Adipocyte (in vitro differentiated cells): ENCODE measurements around the gene RAP1GAP2.

ENCODE experiments used
- DNase-seq: peaks from one replicate; pipeline ENCODE4 v3.0.0-alpha.2; 2015; ENCODE audit warnings: low read depth
- H3K27me3 ChIP-seq: replicated peaks from 2 replicates; pipeline ENCODE4 v1.7.0; 2013; ENCODE audit warnings: mild to moderate bottlenecking, low read length, moderate library complexity; ENCODE audit not compliant: control insufficient read depth, insufficient read depth
- H3K36me3 ChIP-seq: 2 replicates; pipeline ENCODE4 v1.7.0; 2013; ENCODE audit warnings: low read length, mild to moderate bottlenecking, moderate library complexity; ENCODE audit not compliant: control insufficient read depth, insufficient read depth, severe bottlenecking
- H3K4me1 ChIP-seq: 2 replicates; pipeline ENCODE4 v1.7.0; 2013; ENCODE audit warnings: mild to moderate bottlenecking, low read length, moderate library complexity; ENCODE audit not compliant: control insufficient read depth, insufficient read depth
- H3K4me3 ChIP-seq: 2 replicates; pipeline ENCODE4 v1.7.0; 2013; ENCODE audit warnings: mild to moderate bottlenecking, low read length, moderate library complexity
- H3K9ac ChIP-seq: 2 replicates; pipeline ENCODE4 v1.7.0; 2013; ENCODE audit warnings: mild to moderate bottlenecking, low read length, moderate library complexity
- H3K9me3 ChIP-seq: 2 replicates; pipeline ENCODE4 v1.7.0; 2013; ENCODE audit warnings: mild to moderate bottlenecking, low read length, moderate library complexity; ENCODE audit not compliant: control insufficient read depth

RAP1GAP2 gene

DNA sequence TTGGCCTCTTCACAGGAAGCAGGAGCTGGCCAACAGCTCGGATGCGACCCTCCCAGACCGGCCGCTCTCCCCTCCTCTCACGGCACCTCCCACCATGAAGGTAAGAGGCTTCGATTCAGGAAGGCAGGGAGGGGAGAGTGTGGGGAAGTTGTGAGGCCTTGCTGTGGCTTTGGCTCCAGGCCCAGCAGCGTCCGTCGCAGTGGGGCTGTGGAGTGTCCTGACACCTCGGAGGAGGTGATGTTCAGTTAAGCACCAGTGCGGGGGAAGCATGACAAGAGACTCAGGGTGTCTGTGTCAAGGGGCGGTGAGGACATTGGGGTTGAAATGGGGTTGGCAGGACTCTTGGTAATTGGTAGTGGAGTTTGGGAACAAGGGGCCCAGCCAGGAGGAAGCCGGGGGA lies 109.0 kb downstream of the RAP1GAP2 start:
- no peaks in the 10 kb centered on the region for H3K36me3 ChIP-seq
- no peak overlapping the region for H3K4me3 ChIP-seq
- H3K27me3 ChIP-seq: peaks cover 28% of the 10 kb centered on the region
- no peaks in the 10 kb centered on the region for H3K9me3 ChIP-seq
- no peaks in the 10 kb centered on the region for H3K4me1 ChIP-seq
- no peak overlapping the region for H3K9ac ChIP-seq
- no peak for DNase-seq

DNA sequence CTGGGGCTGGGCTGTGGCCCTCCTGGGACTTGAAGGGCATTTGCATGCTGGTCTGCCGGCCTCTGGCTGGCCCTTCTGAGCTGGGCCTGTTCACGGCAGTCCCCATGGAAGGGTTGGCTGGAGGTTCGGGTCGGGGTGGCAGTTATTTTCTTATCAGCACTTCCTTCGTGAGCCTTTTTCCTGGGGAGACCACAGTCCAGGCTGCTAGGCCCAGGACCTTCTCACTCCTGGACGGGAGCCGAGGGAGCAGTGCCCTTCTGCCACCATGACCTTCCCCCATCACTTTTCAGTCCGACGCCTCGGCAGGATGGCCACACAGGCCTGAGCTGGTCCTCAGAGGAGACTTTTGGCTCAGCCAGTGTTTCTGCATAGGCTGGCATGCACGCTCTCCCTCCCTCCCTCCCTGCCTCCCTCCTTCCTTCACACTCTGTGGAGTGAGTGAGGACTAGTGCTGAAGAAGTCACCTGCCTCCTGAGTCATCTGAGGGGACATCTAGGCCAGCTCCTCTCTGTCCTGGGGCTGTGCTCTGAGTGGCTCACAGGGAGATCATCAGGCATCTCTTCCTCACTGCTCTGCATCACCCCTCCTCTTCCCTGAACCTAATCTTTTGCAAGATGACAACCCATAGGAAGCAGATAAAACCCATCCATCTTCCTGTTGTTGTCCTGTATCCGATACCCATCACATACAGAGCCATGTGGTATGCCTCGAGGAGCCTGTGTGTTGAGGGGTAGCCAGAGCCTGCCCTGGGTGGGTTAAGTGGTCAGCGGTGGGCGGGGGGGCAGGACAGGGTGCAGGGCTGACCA lies 109.7 kb downstream of the RAP1GAP2 start:
- Histone ChIP-seq H3K9me3 (no peaks in the 10 kb centered on the region), H3K4me3 (no peak overlapping the region), H3K4me1 (no peaks in the 10 kb centered on the region), H3K27me3 (peaks cover 30% of the 10 kb centered on the region), H3K9ac (no peak overlapping the region), H3K36me3 (no peaks in the 10 kb centered on the region)
- no peak for DNase-seq

DNA sequence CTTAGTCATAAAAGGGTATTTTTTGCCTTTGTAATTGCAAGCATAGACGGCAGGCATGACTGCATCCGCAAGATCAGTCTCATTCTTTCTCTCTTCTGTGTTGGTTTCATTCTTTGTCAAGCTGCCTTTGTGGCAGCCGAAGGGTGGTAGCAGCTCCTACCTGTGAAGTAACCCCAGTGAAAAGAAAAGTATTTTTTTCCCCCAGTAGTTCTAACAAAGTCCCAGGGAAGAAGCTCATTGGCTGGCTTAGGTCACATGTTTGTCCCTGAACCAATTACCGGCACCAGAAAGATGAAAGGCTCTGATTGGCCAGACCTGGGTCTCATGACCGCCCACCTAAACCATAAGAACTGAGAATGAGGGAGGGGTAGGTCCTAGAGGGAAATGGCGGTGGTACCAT lies 110.7 kb downstream of the RAP1GAP2 start:
- Histone ChIP-seq H3K4me3 (no peak overlapping the region), H3K9ac (no peak overlapping the region), H3K9me3 (no peaks in the 10 kb centered on the region), H3K36me3 (no peaks in the 10 kb centered on the region), H3K27me3 (peaks cover 22% of the 10 kb centered on the region), H3K4me1 (no peaks in the 10 kb centered on the region)
- DNase-seq: no peak

DNA sequence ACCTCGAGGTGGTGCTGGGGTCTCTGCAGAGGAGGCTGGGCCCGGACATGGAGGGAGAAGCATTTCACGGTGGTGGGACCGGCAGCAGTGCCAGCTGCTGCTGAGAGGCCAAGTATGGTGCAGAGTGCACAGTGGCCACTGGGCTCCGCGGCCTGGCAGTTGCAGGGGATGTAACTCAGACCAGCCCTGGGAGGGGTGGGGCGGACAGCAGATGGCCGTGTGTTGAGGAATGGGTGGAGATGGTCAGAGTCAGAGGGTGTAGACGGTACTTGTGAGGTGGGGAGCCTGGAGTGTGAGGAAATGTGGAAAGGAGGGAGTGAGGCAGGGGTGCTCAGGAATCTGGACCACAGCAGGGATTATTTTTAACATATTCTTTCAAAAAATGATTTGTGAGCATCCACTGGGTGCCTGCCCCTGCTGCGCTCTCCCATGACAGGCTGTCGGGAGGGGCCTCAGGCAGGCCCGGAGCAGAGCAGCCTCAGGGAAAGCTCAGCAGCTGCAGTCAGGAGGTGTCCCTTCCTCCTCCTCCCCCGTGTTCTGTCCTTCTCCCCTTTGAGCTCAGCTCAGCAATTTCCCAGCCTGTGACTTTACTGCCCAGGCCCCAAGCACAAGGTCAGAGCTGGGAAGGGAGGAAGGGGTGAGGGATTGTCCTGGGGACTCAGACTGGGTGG lies 113.1 kb downstream of the RAP1GAP2 start:
- no peaks in the 10 kb centered on the region for H3K36me3 ChIP-seq
- no peaks in the 10 kb centered on the region for H3K9me3 ChIP-seq
- no peak for DNase-seq
- no peak overlapping the region for H3K4me3 ChIP-seq
- no peak overlapping the region for H3K9ac ChIP-seq
- peaks cover 8% of the 10 kb centered on the region for H3K27me3 ChIP-seq
- no peaks in the 10 kb centered on the region for H3K4me1 ChIP-seq

DNA sequence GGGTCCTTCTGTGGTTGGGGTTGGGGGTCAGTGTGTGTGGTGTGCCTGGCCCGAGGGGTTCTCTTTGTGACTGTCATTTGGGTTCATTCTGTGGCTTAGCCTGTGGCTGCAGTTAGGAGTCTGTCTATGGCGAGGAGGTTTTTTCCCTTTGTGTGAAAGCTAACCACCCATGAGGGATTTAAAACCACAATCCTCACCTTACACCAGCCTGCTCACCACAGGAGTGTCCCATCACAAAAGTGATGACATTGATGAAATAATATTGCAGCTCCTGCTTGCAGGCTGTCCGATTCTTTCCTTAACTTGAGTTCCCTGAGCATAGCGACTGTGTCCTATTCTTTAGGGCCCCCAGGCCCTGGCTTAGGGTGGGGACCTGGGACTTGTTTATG lies 113.6 kb downstream of the RAP1GAP2 start:
- no peak for DNase-seq
- H3K36me3 ChIP-seq: no peaks in the 10 kb centered on the region
- no peaks in the 10 kb centered on the region for H3K4me1 ChIP-seq

DNA sequence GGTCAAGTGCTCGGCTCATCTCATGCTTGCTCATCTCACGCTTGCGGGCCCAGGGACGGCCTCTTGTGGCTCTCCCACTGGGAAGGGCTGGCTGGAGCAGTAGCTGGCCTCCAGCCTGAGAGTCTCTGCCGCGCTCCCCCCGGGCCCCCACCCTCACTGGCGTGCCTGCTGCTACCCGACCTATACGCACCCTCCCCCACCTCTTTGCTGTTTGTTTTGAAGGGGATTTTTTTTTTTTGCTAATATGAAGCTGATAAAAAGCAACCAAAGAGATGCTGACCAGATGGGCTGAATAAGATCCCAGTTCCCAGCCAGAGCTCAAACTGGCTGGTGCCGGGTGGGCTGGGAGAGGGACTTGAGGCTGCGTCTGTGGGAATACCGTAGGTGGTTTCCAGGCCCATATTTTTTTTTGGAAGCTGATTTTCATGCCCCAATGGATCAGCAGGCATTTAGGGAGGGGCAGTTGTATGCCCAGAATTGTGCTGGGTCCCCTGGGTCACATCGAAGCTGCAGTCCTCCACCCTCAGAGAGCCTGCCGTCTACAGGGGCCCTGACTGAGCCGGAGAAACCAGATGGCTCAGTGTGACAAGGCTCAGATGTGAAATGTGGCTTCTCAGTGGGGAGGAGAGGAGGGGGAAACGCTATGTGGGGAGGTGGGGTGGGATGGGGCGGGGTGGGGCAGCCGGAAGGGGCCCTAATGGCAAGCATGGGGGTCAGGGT lies 115.0 kb downstream of the RAP1GAP2 start:
- no peak overlapping the region for H3K4me3 ChIP-seq
- H3K9me3 ChIP-seq: no peaks in the 10 kb centered on the region
- H3K4me1 ChIP-seq: no peaks in the 10 kb centered on the region
- no peaks in the 10 kb centered on the region for H3K36me3 ChIP-seq
- peaks cover 7% of the 10 kb centered on the region for H3K27me3 ChIP-seq
- DNase-seq: no peak
- no peak overlapping the region for H3K9ac ChIP-seq

More for the DNA sequence above, 113.6 kb downstream of the RAP1GAP2 start:
- Histone ChIP-seq H3K4me3 (no peak overlapping the region), H3K9ac (no peak overlapping the region), H3K27me3 (peaks cover 5% of the 10 kb centered on the region), H3K9me3 (no peaks in the 10 kb centered on the region)

DNA sequence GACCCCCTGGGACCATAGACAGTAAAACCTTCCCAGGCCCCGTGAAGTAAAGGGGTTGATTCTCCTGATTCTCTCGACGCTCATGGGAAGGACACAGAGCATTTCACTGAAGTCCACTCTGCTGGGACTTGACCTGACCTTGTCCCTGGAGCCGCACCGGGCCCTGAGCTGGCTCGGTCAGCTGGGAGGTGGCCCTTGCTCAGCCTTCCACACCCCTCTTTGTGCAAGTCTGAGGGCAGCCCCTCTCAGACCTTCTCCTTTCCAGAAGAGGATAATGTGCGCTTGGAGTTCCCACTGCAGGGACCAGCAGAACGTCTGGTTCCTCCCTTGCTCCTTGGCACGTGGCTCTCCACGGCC lies 115.5 kb downstream of the RAP1GAP2 start:
- DNase-seq: no peak
- Histone ChIP-seq H3K27me3 (peaks cover 9% of the 10 kb centered on the region), H3K9me3 (no peaks in the 10 kb centered on the region), H3K4me3 (no peak overlapping the region), H3K4me1 (no peaks in the 10 kb centered on the region), H3K36me3 (no peaks in the 10 kb centered on the region), H3K9ac (no peak overlapping the region)

DNA sequence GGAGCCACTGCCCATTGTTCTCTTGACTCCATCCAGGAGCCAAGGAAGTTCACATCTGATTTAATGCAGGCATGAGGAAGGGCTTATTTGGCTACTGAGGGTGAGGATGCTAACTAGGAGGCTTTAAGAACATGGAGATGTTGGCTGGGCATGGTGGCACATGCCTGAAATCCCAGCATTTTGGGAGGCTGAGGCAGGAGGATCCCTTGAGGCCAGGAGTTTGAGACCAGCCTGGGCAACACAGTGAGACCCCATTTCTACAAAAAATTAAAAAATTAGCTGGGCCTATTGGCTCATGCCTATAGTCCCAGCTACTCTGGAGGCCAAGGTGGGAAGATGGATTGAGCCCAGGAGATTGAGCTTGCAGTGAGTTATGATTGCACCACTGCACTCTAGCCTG lies 116.5 kb downstream of the RAP1GAP2 start:
- Histone ChIP-seq H3K4me1 (no peaks in the 10 kb centered on the region), H3K27me3 (peaks cover 9% of the 10 kb centered on the region), H3K4me3 (no peak overlapping the region), H3K9me3 (no peaks in the 10 kb centered on the region), H3K36me3 (no peaks in the 10 kb centered on the region), H3K9ac (no peak overlapping the region)
- DNase-seq: no peak

DNA sequence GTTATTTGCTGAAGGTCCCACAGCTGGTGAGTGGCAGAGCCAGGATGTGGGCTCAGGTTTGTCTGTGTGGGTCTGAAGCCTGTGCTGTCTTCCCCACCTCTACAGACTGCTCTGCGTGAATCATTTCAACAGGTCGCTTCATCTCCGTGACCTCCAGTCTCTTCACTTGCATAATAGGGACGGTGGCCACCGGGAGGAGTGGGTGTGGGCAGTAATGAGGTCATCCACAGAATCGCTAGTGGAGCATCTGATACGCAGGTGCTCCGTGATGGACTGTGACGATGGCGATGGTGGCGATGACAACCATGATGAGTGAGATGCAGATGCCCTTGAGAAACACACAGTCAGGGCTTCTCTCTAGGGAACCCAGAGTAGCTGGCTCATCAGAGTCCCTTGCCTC lies 120.2 kb downstream of the RAP1GAP2 start:
- no peak overlapping the region for H3K9ac ChIP-seq
- H3K9me3 ChIP-seq: no peaks in the 10 kb centered on the region
- no peak overlapping the region for H3K4me3 ChIP-seq
- H3K36me3 ChIP-seq: no peaks in the 10 kb centered on the region
- peaks cover 8% of the 10 kb centered on the region for H3K27me3 ChIP-seq
- no peaks in the 10 kb centered on the region for H3K4me1 ChIP-seq
- DNase-seq: no peak

DNA sequence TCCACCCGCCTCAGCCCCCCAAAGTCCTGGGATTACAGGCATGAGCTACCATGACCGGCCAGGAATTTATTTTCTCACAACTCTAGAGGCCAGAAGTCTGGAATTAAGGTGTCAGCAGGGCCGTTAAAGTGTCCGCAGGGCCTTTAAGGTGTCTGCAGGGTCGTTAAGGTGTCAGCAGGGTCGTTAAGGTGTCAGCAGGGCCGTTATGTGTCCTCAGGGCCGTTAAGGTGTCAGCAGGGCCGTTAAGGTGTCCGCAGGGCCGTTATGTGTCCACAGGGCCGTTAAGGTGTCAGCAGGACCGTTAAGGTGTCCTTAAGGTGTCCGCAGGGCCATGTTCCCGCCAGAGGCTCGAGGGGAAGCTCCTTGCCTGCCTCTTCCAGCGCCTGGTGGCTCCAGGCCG lies 125.2 kb downstream of the RAP1GAP2 start:
- Histone ChIP-seq H3K4me3 (no peak overlapping the region), H3K36me3 (no peaks in the 10 kb centered on the region), H3K4me1 (peaks cover 11% of the 10 kb centered on the region), H3K9ac (no peak overlapping the region), H3K27me3 (peaks cover 5% of the 10 kb centered on the region), H3K9me3 (no peaks in the 10 kb centered on the region)
- DNase-seq: no peak

DNA sequence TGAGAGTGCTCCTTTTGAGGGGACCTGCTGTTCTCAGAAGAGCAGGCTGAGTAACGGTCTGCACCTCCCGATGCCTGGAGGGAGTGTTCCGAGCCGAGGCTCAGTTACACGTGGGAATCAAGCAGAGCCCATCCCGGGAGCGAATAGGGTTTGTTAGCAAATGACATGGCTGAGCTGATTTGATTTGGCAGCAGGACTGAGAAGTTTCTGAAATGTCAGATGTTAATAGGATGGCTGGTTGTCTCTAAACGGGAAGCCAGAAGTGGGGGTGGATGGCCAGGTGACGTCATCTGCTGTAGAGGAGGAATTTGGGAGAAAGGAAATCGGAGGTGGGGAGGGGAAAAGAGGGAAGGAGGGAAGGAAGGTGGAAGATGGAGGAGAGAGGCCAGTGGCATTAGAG lies 128.0 kb downstream of the RAP1GAP2 start:
- H3K27me3 ChIP-seq: peaks cover 14% of the 10 kb centered on the region

More for the DNA sequence above, 128.0 kb downstream of the RAP1GAP2 start:
- Histone ChIP-seq H3K4me1 (peaks cover 11% of the 10 kb centered on the region), H3K4me3 (no peak overlapping the region), H3K36me3 (no peaks in the 10 kb centered on the region), H3K9me3 (no peaks in the 10 kb centered on the region), H3K9ac (no peak overlapping the region)
- no peak for DNase-seq
